HCT116 (cell line): ENCODE measurements around the gene CYP4F8. TPM values are rescaled to one million over a fixed set of nuclear protein-coding genes. Genes with fewer than 3 reads are reported as not detected.

Source experiments
- ATAC-seq: fragments of 200-7000 bp; cut with Tn5 transposase; 2 replicates; pipeline ENCODE4 v1.9.1; 2020; ENCODE audit warnings: mild to moderate bottlenecking, moderate library complexity
- BruUV-seq: library from RNA; stranded (reverse); fragments of 400-500 nt; replicated peaks from 2 replicates; lab custom pipeline; 2021; lab: Mats Ljungman, UMichigan
- CTCF ChIA-PET: fragments of 300-600 bp; sonication (Branson Sonifier 250); formaldehyde crosslinking; loops from one replicate; lab custom pipeline; 2021; ENCODE audit warnings: antibody characterized with exemption; lab: Charles Lee
- POLR2A ChIA-PET: fragments of 300-600, 350-600 bp; sonication (Branson Sonifier 250); formaldehyde crosslinking; loops from one replicate; lab custom pipeline; 2021; ENCODE audit warnings: antibody characterized with exemption; lab: Charles Lee
- RAD21 ChIA-PET, 2 experiments: fragments of 300-600 bp; sonication (Branson Sonifier 250); formaldehyde crosslinking; loops; one replicate each; lab custom pipeline; 2023; ENCODE audit warnings: low total read pairs in 2 of 2; ENCODE audit not compliant: uncharacterized antibody in 2 of 2, unreplicated experiment in 2 of 2, low non-redundant PET in 1 of 2; lab: Charles Lee
- DNase-seq: peaks from one replicate; pipeline ENCODE4 v3.0.0-alpha.2; 2010; ENCODE audit warnings: low read depth, low spot score
- H2AFZ ChIP-seq: fragments of 200-600 bp; shearing (Covaris generic), sonication (generic); 2 replicates; pipeline ENCODE4 v1.6.1; 2017; ENCODE audit warnings: low read depth, mixed run types, mixed read lengths, antibody characterized with exemption, low read length; ENCODE audit not compliant: poor library complexity, severe bottlenecking
- H3K27ac ChIP-seq: 2 replicates; pipeline ENCODE4 v1.5.1; 2012; ENCODE audit warnings: low read depth, low read length
- H3K27me3 ChIP-seq: fragments of 200-600 bp; sonication (generic); 2 replicates; pipeline ENCODE4 v1.6.1; 2016; ENCODE audit warnings: mixed run types, low read length, mixed read lengths; ENCODE audit not compliant: insufficient read depth
- H3K36me3 ChIP-seq, 2 experiments: fragments of 200-500 bp in 1 of 2; fragments of 200-600 bp in 1 of 2; sonication (Bioruptor generic) in 1 of 2; sonication (generic) in 1 of 2; 2 replicates each; pipeline versions ENCODE4 v1.5.1 to v1.6.1; 2014 to 2016; ENCODE audit warnings: low read length in 2 of 2, inconsistent platforms in 1 of 2, mixed read lengths in 1 of 2, mixed run types in 1 of 2; ENCODE audit not compliant: insufficient read depth in 2 of 2, control insufficient read depth in 1 of 2
- H3K4me1 ChIP-seq, 2 experiments: fragments of 200-600 bp in 1 of 2; sonication (generic) in 1 of 2; 2 replicates each; pipeline versions ENCODE4 v1.5.1 to v1.6.1; 2012 to 2017; ENCODE audit warnings: low read length in 2 of 2, inconsistent platforms in 1 of 2, mild to moderate bottlenecking in 1 of 2, mixed read lengths in 1 of 2, mixed run types in 1 of 2, moderate library complexity in 1 of 2; ENCODE audit not compliant: insufficient read depth in 2 of 2, control insufficient read depth in 1 of 2
- H3K4me2 ChIP-seq: fragments of 200-600 bp; sonication (generic); 2 replicates; pipeline ENCODE4 v1.6.1; 2017; ENCODE audit warnings: mixed run types, low read length, mixed read lengths
- H3K4me3 ChIP-seq, 2 experiments: fragments of 200-600 bp in 1 of 2; sonication (generic) in 1 of 2; replicated peaks in 1 of 2; 2 replicates each; pipeline ENCODE4 v1.5.1; 2011 to 2016; ENCODE audit warnings: low read length in 2 of 2, control low read depth in 1 of 2, low read depth in 1 of 2, mild to moderate bottlenecking in 1 of 2, mixed read lengths in 1 of 2, mixed run types in 1 of 2
- H3K79me2 ChIP-seq: fragments of 200-600 bp; sonication (generic); 2 replicates; pipeline ENCODE4 v1.6.1; 2017; ENCODE audit warnings: mild to moderate bottlenecking, mixed run types, low read length, moderate library complexity, mixed read lengths; ENCODE audit not compliant: insufficient read depth
- H3K9ac ChIP-seq: fragments of 200-600 bp; sonication (generic); 2 replicates; pipeline ENCODE4 v1.6.1; 2016; ENCODE audit warnings: low read length, mixed read lengths
- H3K9me2 ChIP-seq: fragments of 200-600 bp; sonication (generic), shearing (Covaris generic); 2 replicates; pipeline ENCODE4 v1.6.1; 2017; ENCODE audit warnings: mixed run types, mild to moderate bottlenecking, moderate library complexity; ENCODE audit not compliant: insufficient read depth
- H3K9me3 ChIP-seq, 2 experiments: fragments of 200-500 bp in 1 of 2; fragments of 200-600 bp in 1 of 2; sonication (Bioruptor generic) in 1 of 2; sonication (generic) in 1 of 2; 2 replicates each; pipeline ENCODE4 v1.6.1; 2014 to 2017; ENCODE audit warnings: low read length in 2 of 2, mixed read lengths in 2 of 2, inconsistent platforms in 1 of 2, low read depth in 1 of 2, mild to moderate bottlenecking in 1 of 2, mixed run types in 1 of 2, moderate library complexity in 1 of 2; ENCODE audit not compliant: control insufficient read depth in 1 of 2, insufficient read depth in 1 of 2
- H4K20me1 ChIP-seq: fragments of 200-600 bp; sonication (generic), shearing (Covaris generic); 2 replicates; pipeline ENCODE4 v1.6.1; 2017; ENCODE audit warnings: mixed run types, mild to moderate bottlenecking, moderate library complexity; ENCODE audit not compliant: insufficient read depth
- CBX3 ChIP-seq: IDR thresholded peaks from 2 replicates; pipeline ENCODE4 v1.6.1; 2012; ENCODE audit warnings: low read depth
- ELF1 ChIP-seq: IDR thresholded peaks from 2 replicates; pipeline ENCODE4 v1.6.1; 2012; ENCODE audit warnings: low read depth, borderline replicate concordance
- EZH2 ChIP-seq: fragments of 200-600 bp; sonication (generic); IDR thresholded peaks from 2 replicates; pipeline ENCODE4 v1.6.1; 2017; ENCODE audit warnings: antibody characterized with exemption, mixed run types
- FOSL1 ChIP-seq: IDR thresholded peaks from 2 replicates; pipeline ENCODE4 v1.6.1; 2012; ENCODE audit warnings: low read depth
- POLR2A ChIP-seq: IDR thresholded peaks from 2 replicates; pipeline ENCODE4 v1.7.0; 2011; ENCODE audit warnings: borderline replicate concordance; ENCODE audit not compliant: insufficient read depth, insufficient read length; ENCODE audit errors: extremely low read depth
- SRF ChIP-seq: IDR thresholded peaks from 2 replicates; pipeline ENCODE4 v1.6.1; 2012; ENCODE audit warnings: low read depth
- ZNF274 ChIP-seq: fragments of 200-500 bp; sonication (Bioruptor generic); IDR thresholded peaks from 2 replicates; pipeline ENCODE4 v1.6.1; 2014; ENCODE audit warnings: mild to moderate bottlenecking, low read depth, low read length, inconsistent platforms
- intact Hi-C: fragments of 100-400 bp; cut with micrococcal nuclease; formaldehyde crosslinking; loops from 2 replicates; pipeline ENCODE4 v1.10.0; 2022
- total RNA-seq: library from RNA; stranded (reverse); gene quantifications from one replicate; pipeline ENCODE4 v1.2.1, GENCODE V29; 2021; ENCODE audit not compliant: unreplicated experiment
- TF ChIP-seq, protein P1 (sequence below): IDR thresholded peaks from 2 replicates; pipeline ENCODE4 v1.6.1; 2012
- TF ChIP-seq, protein P2 (sequence below): IDR thresholded peaks from 2 replicates; pipeline ENCODE4 v1.6.1; 2011; ENCODE audit warnings: mild to moderate bottlenecking, low read length, moderate library complexity; ENCODE audit not compliant: insufficient replicate concordance; ENCODE audit errors: extremely low read depth

Gene CYP4F8
- total RNA-seq, 1 experiment from 2014 or later = not detected

DNA sequence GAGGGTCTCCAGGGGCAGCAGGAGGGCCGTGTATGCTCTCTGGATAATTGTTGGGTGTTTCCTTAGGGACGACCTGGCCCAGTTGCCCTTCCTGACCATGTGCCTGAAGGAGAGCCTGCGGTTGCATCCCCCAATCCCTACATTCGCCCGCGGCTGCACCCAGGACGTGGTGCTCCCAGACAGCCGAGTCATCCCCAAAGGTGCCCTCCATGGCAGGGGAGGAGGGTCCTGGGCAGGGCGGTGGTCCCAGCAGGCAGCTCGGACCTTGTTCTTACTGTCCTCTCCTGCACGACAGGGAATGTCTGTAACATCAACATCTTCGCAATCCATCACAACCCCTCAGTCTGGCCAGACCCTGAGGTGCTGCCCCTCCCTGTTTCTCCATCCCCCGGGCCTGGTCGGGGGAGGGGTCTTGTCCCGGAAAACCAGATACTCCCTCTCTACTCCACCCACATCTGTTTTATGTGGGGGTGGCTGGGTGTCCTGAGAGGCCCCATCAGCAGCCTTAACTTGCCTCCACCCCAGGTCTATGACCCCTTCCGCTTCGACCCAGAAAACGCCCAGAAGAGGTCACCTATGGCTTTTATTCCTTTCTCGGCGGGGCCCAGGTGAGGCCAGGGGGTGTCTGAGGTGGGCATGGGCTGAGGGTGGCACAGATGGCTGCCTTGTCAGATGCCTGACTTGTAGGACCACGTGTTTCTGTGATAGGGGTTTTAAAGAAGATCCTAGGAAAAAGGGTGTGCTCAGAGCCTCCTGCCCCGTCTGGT is 13.4 kb downstream of the CYP4F8 start:
- 0 out of 2 replicates have a peak, but pooled peaks cover 6% of the 10 kb centered on the region for H3K27me3 ChIP-seq
- no peak overlapping the region for H3K4me2 ChIP-seq
- no TSS peak for BruUV-seq
- TF ChIP-seq, protein P1, sequence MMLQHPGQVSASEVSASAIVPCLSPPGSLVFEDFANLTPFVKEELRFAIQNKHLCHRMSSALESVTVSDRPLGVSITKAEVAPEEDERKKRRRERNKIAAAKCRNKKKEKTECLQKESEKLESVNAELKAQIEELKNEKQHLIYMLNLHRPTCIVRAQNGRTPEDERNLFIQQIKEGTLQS = no peak
- no peak for TF ChIP-seq ZNF274
- TF ChIP-seq POLR2A = no peak
- no peak for TF ChIP-seq ELF1
- TF ChIP-seq EZH2 = no peak
- no peak for TF ChIP-seq CBX3
- no peak for TF ChIP-seq FOSL1
- no peak for TF ChIP-seq SRF
- TF ChIP-seq, protein P2, sequence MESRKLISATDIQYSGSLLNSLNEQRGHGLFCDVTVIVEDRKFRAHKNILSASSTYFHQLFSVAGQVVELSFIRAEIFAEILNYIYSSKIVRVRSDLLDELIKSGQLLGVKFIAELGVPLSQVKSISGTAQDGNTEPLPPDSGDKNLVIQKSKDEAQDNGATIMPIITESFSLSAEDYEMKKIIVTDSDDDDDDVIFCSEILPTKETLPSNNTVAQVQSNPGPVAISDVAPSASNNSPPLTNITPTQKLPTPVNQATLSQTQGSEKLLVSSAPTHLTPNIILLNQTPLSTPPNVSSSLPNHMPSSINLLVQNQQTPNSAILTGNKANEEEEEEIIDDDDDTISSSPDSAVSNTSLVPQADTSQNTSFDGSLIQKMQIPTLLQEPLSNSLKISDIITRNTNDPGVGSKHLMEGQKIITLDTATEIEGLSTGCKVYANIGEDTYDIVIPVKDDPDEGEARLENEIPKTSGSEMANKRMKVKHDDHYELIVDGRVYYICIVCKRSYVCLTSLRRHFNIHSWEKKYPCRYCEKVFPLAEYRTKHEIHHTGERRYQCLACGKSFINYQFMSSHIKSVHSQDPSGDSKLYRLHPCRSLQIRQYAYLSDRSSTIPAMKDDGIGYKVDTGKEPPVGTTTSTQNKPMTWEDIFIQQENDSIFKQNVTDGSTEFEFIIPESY = no peak
- TF ChIP-seq, all 23 proteins: peak for 0
- Histone ChIP-seq H3K4me1 (peaks cover 0 to 6% of the 10 kb centered on the region in 2 experiments; a peak in 2 of 4 replicates), H3K9ac (no peak overlapping the region), H2AFZ (no peak overlapping the region), H3K36me3 (no peaks in the 10 kb centered on the region), H3K79me2 (no peaks in the 10 kb centered on the region), H4K20me1 (no peaks in the 10 kb centered on the region), H3K4me3 (no peak overlapping the region), H3K9me3 (no peaks in the 10 kb centered on the region), H3K9me2 (no peaks in the 10 kb centered on the region), H3K27ac (no peak overlapping the region)
- POLR2A ChIA-PET = no interaction called here
- ATAC-seq = no peak
- RAD21 ChIA-PET = no interaction called here
- intact Hi-C loops = loop anchor here (1.0 to 2.0 kb wide), 4 partner anchors 132 to 554 kb away; no protein-coding TSS in a partner anchor
- DNase-seq = no peak
- CTCF ChIA-PET = no interaction called here
